CD4-positive, alpha-beta T cell (primary cell): Measurements from ENCODE around the gene MPP3. TPM values are rescaled to one million over a fixed set of nuclear protein-coding genes. Genes with fewer than 3 reads are reported as not detected.

Source experiments
- ATAC-seq: fragments of 200-7000 bp; cut with Tn5 transposase; one replicate; pipeline ENCODE4 v1.10.0; 2022; ENCODE audit warnings: mild to moderate bottlenecking; ENCODE audit not compliant: poor library complexity
- CTCF ChIA-PET: fragments of 350-600 bp; sonication (Branson Sonifier 250); formaldehyde crosslinking; loops from one replicate; lab custom pipeline; 2021; ENCODE audit warnings: antibody characterized with exemption, inconsistent platforms; lab: Charles Lee
- POLR2A ChIA-PET: fragments of 350-600 bp; sonication (Branson Sonifier 250); formaldehyde crosslinking; loops from one replicate; lab custom pipeline; 2021; ENCODE audit warnings: antibody characterized with exemption, inconsistent platforms; lab: Charles Lee
- DNase-seq, 14 experiments: peaks; one replicate each; pipeline ENCODE4 v3.0.0-alpha.2; 2013 to 2020; ENCODE audit warnings: mixed read lengths in 2 of 14
- H3K27ac ChIP-seq, 2 donors: one replicate each; pipeline versions ENCODE4 v1.5.1 to v1.7.0; 2013; ENCODE audit warnings: low read length in 2 of 2, low read depth in 1 of 2, mild to moderate bottlenecking in 1 of 2
- H3K27me3 ChIP-seq, 2 experiments: 1 replicate in 1 of 2; 2 replicates in 1 of 2; pipeline versions ENCODE4 v1.6.1 to v1.7.0; 2013; ENCODE audit warnings: low read length in 2 of 2, control low read depth in 1 of 2, mild to moderate bottlenecking in 1 of 2, moderate library complexity in 1 of 2; ENCODE audit not compliant: insufficient read depth in 2 of 2, control insufficient read depth in 1 of 2
- H3K36me3 ChIP-seq: one replicate; pipeline ENCODE4 v1.6.1; 2013; ENCODE audit warnings: low read length, control low read depth; ENCODE audit not compliant: insufficient read depth
- H3K4me1 ChIP-seq: one replicate; pipeline ENCODE4 v1.6.1; 2013; ENCODE audit warnings: low read length, control low read depth; ENCODE audit not compliant: insufficient read depth
- H3K4me3 ChIP-seq: one replicate; pipeline ENCODE4 v1.5.1; 2013; ENCODE audit warnings: mild to moderate bottlenecking, low read length, moderate library complexity
- H3K9me3 ChIP-seq, 2 experiments: 1 replicate in 1 of 2; 2 replicates in 1 of 2; pipeline versions ENCODE4 v1.6.1 to v1.7.0; 2013; ENCODE audit warnings: low read length in 2 of 2, mild to moderate bottlenecking in 2 of 2, control low read depth in 1 of 2, moderate library complexity in 1 of 2; ENCODE audit not compliant: control insufficient read depth in 1 of 2, insufficient read depth in 1 of 2
- H3K27ac Mint-ChIP-seq: one replicate; pipeline ENCODE4 v1.8.0; 2020; ENCODE audit warnings: mixed read lengths
- H3K27me3 Mint-ChIP-seq: one replicate; pipeline ENCODE4 v1.8.0; 2021; ENCODE audit warnings: mixed read lengths
- H3K36me3 Mint-ChIP-seq: one replicate; pipeline ENCODE4 v1.8.0; 2021; ENCODE audit warnings: low read depth, mixed read lengths
- H3K4me1 Mint-ChIP-seq: one replicate; pipeline ENCODE4 v1.8.0; 2021; ENCODE audit warnings: low read depth, mixed read lengths
- H3K4me3 Mint-ChIP-seq: one replicate; pipeline ENCODE4 v1.8.0; 2020; ENCODE audit warnings: mild to moderate bottlenecking, mixed read lengths
- H3K9me3 Mint-ChIP-seq: one replicate; pipeline ENCODE4 v1.8.0; 2020; ENCODE audit warnings: mixed read lengths
- CTCF ChIP-seq: fragments of 200-600 bp; IDR thresholded peaks from one replicate; pipeline ENCODE4 v1.8.0; 2022; ENCODE audit warnings: antibody characterized with exemption, mild to moderate bottlenecking
- intact Hi-C, 2 experiments: fragments of 100-400 bp; cut with DNase I in 1 of 2; cut with micrococcal nuclease in 1 of 2; formaldehyde crosslinking; loops; one replicate each; pipeline versions ENCODE4 v1.15.1 to v1.9.0; 2023 to 2025; cut with DNase I, micrococcal nuclease
- total RNA-seq, 174 experiments: library from RNA in 2 of 174; stranded (reverse) in 2 of 174; gene quantifications; one replicate each; pipeline ENCODE4 v1.2.3 and lab custom pipeline; 2021 to 2026

The MPP3 gene
- total RNA-seq, 2 experiments from 2014 or later = 0.14 TPM; not detected in 1

- Mint-ChIP-seq H3K27ac (no peak overlapping the region), H3K9me3 (no peaks in the 10 kb centered on the region), H3K4me3 (no peak overlapping the region), H3K4me1 (no peaks in the 10 kb centered on the region), H3K27me3 (no peaks in the 10 kb centered on the region), H3K36me3 (no peaks in the 10 kb centered on the region)
- Histone ChIP-seq H3K4me1 (no peaks in the 10 kb centered on the region), H3K27ac (no peak overlapping the region), H3K36me3 (no peaks in the 10 kb centered on the region), H3K4me3 (no peak overlapping the region), H3K9me3 (no peaks in the 10 kb centered on the region), H3K27me3 (no peaks in the 10 kb centered on the region)
- no peak for TF ChIP-seq CTCF
- CTCF ChIA-PET = no interaction called here
- ATAC-seq = no peak
- POLR2A ChIA-PET = no interaction called here
- intact Hi-C loops = no loop called here
- DNase-seq = no peak
Observed at GRCh38 chr17:43814026-43814425, 18.9 kb downstream of the MPP3 start.

- Mint-ChIP-seq H3K27me3 (peaks cover 2% of the 10 kb centered on the region), H3K9me3 (no peaks in the 10 kb centered on the region), H3K4me1 (no peaks in the 10 kb centered on the region), H3K27ac (no peak overlapping the region), H3K36me3 (no peaks in the 10 kb centered on the region), H3K4me3 (no peak overlapping the region)
- Histone ChIP-seq H3K9me3 (no peaks in the 10 kb centered on the region), H3K27ac (no peak overlapping the region), H3K36me3 (no peaks in the 10 kb centered on the region), H3K4me1 (no peaks in the 10 kb centered on the region), H3K4me3 (no peak overlapping the region), H3K27me3 (no peaks in the 10 kb centered on the region)
- POLR2A ChIA-PET = no interaction called here
- intact Hi-C loops = no loop called here
- no peak for TF ChIP-seq CTCF
- CTCF ChIA-PET = no interaction called here
- no peak for DNase-seq
- ATAC-seq = no peak
Observed at GRCh38 chr17:43813386-43813785, 19.6 kb downstream of the MPP3 start.

- ATAC-seq = no peak
- CTCF ChIA-PET = no interaction called here
Observed at GRCh38 chr17:43812396-43813265, 20.3 kb downstream of the MPP3 start.

More at GRCh38 chr17:43812396-43813265, 20.3 kb downstream of the MPP3 start:
- H3K36me3 ChIP-seq = no peaks in the 10 kb centered on the region
- POLR2A ChIA-PET = no interaction called here
- Mint-ChIP-seq H3K27ac (no peak overlapping the region), H3K9me3 (no peaks in the 10 kb centered on the region), H3K4me1 (no peaks in the 10 kb centered on the region), H3K27me3 (peaks cover 7% of the 10 kb centered on the region), H3K4me3 (no peak overlapping the region), H3K36me3 (no peaks in the 10 kb centered on the region)
- no peak overlapping the region for H3K27ac ChIP-seq
- no peaks in the 10 kb centered on the region for H3K4me1 ChIP-seq
- H3K4me3 ChIP-seq = no peak overlapping the region
- DNase-seq = no peak
- TF ChIP-seq CTCF = no peak
- intact Hi-C loops = no loop called here
- no peaks in the 10 kb centered on the region for H3K27me3 ChIP-seq
- H3K9me3 ChIP-seq = no peaks in the 10 kb centered on the region
